Stimulated activated CD8-positive, alpha-beta memory T cell treated with anti-CD3 and anti-CD28 coated beads, Interleukin-15, amount 100 ng/mL, for 48 hours (primary cell): ENCODE measurements around the gene ANO9.
A peak's percentile ranks its signal among the peaks of the same experiment; 100 is the strongest.

Source experiments
- DNase-seq, 2 donors: peaks; one replicate each; pipeline ENCODE4 v3.0.0-alpha.2; 2020; ENCODE audit warnings: low read depth in 2 of 2

The ANO9 gene, protein sequence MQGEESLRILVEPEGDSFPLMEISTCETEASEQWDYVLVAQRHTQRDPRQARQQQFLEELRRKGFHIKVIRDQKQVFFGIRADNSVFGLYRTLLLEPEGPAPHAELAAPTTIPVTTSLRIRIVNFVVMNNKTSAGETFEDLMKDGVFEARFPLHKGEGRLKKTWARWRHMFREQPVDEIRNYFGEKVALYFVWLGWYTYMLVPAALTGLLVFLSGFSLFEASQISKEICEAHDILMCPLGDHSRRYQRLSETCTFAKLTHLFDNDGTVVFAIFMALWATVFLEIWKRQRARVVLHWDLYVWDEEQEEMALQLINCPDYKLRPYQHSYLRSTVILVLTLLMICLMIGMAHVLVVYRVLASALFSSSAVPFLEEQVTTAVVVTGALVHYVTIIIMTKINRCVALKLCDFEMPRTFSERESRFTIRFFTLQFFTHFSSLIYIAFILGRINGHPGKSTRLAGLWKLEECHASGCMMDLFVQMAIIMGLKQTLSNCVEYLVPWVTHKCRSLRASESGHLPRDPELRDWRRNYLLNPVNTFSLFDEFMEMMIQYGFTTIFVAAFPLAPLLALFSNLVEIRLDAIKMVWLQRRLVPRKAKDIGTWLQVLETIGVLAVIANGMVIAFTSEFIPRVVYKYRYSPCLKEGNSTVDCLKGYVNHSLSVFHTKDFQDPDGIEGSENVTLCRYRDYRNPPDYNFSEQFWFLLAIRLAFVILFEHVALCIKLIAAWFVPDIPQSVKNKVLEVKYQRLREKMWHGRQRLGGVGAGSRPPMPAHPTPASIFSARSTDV

DNA sequence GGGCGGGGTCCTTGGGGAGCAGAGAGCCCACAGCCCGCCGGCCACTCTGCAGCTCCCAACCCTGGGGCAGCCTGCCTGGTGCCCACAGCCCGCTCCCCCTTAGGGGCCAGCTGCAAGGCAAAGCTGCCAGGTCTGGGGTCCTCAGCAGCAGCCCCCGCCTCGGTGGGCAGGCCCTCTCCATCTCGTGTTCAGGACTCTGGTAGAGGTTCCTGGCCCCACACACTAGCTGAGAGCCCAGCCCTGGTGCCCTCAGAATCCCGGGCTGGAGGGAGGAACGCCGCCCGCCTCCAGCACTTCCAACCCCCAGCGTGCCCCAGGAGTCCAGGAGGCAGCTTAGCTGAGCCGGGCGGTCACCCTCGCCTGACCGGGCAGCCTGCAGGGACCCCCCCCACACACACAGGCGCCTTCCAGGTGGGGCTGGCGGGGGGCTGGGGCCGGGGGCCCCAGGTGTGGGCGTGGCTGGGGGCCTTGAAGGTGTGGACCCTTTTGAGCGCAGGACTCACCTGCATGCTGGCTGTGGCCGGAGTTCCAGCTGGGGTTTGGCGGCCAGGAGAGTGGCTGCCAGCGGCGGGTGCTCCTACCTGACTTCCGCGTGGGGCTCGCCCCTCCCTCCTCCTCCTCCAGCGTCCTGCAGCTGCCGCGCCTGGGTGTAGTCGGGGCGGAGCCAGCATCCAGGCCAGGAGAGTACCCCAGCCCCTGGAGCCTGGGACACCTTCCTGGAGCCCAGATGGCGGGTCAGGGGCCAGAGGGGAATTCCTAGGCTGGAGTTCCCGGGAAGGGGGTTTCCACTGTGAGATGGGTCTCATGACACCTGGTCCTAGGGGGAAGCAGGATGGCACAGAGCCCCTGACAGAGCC is at the start of gene ANO9:
TSS of gene ANO9 (minus strand) at position 594 of the 857 bp plus-strand sequence. CDS start at position 509, 85 bp downstream.
- peak in 1 of 2 donors; percentile 47 for DNase-seq

DNA sequence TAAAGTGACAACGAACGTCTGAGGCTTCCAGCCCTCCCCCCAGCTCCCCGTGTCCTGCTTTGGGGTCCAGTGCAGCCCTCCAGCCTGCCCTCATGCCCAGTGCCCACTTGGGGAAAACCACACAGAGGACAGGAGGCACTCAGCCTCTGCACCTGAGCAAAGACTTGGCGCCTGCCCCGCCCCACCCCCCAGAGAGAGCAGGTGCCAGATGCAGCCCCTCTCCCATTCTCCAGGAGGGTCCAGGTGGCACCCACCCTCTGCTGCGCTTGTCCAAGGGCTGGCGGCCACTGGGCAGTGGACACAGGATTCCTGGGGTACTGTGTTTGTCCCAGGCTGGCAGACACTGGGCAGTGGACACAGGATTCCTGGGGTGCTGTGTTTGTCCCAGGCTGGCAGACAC is 49.5 kb upstream of the ANO9 start:
- DNase-seq = no peak

DNA sequence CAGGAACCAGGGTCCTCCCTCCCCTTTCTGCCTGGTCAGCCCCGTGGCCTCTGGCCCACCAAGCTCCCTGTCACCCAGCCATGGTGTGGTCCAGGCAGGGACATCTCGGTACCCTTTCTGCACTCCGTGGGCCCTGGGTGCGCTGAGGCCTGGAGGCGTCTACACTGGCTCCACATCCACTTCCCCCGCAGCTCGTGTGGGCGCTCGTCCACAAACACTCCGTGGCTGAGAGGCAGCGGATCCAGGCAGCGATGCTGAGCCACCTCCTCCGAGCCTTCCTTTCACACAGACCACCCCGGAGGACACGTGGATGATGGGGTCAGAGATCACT is 49.1 kb upstream of the ANO9 start:
- DNase-seq = no peak

DNA sequence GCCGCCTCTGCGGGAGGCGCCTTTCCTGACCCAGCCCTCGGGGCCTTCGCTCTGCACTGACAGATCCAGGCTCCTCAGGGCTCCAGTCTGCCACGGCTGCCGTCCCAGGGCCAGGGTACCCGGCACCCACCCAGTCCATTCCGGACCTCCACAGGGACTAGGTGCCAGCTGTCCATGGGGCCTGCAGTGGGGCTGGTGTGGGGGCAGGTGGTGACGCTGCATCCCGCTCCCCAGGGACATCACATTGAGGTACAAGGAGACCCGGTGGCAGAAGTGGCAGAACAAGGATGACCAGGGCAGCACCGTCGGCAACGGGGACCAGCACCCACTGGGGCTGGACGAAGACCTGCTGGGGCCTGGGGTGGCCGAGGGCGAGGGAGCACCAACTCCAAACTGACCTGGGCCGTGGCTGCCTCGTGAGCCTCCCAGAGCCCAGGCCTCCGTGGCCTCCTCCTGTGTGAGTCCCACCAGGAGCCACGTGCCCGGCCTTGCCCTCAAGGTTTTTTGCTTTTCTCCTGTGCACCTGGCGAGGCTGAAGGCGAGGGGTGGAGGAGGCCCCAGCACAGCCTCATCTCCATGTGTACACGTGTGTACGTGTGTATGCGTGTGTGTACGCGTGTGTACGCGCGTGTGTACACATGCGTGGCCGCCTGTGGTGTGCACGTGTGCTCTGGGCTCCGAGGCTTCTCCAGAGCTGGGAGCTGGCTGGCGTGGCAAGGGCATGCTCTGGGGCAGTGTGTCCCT is 48.5 kb upstream of the ANO9 start:
- no peak for DNase-seq

DNA sequence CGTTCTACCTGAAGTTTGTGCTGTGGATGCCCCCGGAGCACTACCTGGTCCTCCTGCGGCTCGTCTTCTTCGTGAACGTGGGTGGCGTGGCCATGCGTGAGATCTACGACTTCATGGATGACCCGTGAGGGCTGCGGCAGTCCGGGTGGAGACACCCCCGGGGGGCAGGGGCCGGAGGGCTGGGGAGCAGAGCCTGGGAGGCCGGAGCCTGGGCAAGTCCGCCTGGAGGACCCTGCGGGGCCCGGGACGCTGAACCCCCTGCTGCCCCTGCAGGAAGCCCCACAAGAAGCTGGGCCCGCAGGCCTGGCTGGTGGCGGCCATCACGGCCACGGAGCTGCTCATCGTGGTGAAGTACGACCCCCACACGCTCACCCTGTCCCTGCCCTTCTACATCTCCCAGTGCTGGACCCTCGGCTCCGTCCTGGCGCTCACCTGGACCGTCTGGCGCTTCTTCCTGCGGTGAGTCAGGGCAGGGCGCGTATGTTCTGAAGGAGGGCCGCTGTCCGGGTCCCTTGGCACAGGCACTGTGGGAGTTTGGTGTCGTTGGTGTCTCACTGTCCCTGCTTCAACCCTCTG is 47.9 kb upstream of the ANO9 start:
- no peak for DNase-seq

DNA sequence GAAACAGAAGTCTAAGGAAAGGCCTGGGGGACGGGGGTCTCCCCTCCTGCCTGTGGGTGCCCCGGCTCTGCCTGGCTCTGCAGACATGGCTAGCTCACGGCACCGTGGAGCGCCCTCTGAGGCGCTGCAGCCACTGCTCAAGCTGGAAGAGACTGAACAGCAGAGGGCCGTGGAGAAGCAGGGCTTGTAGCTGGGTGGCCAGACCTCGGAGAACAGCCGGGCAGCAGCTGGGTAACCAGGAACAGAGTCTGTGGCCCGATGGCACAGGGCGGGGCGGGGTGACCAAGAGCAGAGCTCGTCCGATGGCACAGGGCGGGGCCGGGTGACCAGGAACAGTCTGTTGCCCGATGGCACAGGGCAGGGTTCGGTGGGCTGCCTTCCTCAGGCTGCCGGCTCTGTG is 47.2 kb upstream of the ANO9 start:
- no peak for DNase-seq

DNA sequence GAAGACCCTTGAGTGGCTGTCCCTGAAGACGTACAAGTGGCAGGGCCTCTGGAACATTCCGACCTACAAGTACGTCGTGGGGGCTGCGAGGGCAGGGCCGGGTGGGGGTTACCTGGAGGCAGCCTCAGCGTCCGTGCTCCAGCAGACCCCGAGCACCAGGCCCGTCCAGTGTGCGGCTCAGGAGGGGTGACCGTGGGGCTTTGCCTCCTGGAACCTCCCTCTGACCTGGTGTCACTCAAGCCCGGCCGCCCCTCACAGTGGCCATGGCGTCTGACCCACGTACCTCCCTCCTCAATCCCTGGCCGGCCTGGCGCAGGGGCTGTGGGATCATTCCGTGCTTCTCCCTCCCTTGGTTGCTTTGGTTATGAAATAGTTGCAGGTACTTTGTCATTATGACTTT is 46.8 kb upstream of the ANO9 start:
- DNase-seq = no peak

DNA sequence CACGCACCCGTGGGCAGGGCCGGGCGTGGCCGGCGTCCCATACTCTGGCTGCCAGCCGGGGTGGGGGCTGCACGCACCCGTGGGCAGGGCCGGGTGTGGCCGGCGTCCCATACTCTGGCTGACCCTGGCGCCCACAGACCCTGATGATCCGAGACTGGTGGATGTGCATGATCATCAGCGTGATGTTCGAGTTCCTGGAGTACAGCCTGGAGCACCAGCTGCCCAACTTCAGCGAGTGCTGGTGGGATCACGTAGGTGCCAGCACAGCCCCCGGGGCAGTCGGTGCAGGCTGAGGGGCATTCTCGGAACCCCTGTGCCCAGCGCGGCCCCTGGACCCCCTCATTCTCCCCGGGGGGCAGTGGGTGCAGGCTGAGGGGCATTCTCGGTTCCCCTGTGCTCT is 46.3 kb upstream of the ANO9 start:
- no peak for DNase-seq

DNA sequence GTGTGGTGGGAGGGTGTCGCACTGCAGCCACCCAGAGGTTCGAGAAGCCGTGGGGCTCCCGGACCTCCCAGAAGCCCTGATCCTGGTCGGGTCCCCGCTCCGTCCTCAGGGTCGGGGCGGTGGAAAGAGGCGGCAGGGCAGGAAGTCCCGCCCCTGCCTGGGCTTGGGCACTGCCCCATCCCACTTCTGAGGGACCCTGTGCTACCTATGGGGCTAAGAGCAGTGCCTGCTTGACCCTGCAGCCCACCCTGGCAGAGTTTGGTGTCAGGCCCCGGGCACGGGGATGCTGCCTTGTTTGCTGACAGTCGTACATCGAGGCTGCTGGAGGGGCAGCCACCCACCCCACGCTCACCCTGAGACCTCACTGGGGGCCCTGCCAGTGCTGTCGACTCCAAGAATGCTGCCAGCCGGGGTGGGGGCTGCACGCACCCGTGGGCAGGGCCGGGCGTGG is 45.8 kb upstream of the ANO9 start:
- DNase-seq = no peak

DNA sequence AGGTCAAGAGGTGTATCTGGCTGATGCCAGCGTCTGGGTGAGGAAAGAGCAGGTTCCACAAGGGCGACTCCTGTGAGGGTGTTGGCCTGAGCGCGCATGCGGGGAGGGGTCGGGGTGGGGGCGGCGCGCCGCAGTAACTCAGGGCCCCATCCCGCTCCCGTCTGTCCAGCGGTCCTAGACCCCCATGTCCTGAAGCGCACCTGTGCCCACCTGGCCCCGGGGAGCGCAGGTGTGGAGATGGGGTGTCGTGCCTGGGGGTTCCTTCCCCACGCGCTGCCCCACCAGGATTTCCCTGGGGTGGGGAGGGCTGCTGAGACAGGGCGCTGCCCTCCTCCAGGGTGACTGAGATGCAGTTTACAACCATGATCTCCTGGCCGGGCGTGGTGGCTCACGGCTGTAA is 44.4 kb upstream of the ANO9 start:
- no peak for DNase-seq

DNA sequence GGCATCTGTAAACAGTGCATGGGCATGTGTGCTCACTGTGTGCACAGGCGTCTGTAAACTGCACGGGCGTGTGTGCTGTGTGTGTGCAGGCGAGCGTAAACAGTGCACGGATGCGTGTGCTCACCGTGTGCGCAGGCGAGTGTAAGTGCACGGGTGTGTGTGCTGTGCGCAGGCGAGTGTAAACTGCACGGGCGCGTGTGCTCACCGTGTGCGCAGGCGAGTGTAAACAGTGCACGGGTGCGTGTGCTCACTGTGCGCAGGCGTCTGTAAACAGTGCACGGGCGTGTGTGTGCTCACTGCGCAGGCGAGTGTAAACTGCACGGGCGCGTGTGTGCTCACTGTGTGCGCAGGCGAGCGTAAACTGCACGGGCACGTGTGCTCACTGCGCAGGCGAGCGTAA is 42.8 kb upstream of the ANO9 start:
- no peak for DNase-seq

DNA sequence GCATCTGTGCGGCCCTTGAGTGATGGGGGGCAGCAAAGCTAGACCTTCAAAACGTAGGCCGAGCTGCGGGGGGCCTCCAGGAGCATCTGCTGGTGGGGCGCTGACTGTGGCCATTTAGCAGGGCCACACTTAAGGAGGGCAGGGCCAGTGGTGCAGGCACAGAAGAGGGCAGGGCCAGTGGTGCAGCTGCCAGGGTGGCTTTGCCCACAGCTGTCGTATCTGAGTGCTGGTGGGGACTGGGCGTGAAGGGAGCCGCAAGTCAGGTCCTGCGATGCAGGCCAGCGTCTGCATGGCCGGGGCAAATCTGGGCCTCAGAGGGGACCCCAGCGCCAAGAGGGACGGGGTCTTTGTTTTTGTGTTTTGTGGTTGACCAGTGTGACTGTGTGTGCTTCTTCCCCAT is 37.5 kb upstream of the ANO9 start:
- DNase-seq = no peak

DNA sequence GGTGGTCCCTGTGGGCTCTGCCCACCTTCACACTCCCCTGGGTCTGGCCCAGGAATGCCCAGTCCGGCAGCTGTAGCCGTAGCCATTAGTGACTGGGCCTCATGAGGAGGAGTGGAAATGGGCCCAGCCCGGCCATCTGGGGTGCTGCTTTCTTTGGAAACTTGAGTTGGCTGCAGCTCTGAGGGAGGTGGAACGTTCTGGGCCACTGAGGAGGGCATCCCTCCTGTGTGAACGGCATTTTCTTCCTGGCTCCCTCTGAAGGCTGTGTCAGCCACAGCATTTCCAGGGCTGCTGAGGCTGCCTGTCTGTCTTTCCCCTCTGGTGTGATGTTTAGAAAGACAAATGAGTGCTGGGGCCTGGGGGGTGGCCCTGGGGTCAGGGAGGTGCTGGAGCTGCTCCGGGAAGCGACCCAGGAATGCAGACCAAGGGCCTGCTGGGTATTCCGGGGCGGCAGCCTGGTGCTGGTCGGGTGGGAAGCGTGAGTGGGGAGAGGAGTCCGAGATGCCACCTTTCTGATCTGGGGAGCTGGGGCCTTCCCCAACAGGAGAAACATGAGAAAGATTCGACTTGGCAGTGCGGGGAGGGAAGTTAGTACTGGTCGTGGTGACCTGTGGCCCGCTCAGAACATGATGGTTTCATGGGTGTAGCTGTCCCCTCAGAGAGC is 35.4 kb upstream of the ANO9 start:
- DNase-seq = no peak

DNA sequence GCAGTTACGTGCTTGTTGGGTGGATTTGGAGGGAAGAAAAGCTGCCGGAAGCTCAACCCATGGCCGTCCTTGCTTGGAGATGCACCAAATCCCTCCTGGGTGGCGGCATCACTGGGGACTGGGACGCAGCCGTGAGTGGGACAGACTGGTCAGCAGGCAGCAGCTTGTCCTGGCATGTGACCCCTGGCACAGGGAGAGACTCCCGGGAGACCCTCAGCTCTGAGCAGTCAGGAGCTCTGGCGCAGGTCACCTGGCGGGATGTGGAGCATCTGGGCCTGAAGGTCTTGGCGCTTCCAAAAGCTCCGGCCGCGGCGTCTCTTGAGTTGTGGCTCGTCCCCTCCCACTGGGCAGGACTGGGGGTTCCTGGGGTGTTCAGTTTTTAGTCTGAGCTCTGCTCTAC is 34.6 kb upstream of the ANO9 start:
- DNase-seq = no peak

DNA sequence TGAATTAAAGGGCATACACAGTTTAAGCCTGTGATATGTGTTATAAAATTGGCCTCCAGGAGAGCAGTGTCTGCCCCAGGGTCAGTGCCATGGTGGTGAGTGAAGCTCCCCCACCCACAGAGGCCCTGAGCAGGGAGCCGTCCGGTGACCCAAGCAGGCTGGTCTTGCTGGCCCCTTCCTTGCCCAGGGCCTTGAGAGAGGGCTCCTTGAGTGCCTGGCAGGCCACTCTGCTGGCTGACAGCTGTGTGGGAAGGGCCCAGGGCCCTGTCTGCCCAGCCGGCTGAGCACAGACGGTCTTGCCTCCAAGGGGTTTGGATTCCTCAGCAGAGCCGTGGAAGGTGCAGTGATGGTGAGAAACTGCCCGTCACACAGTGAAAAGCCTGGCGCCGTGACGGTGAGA is 34.1 kb upstream of the ANO9 start:
- DNase-seq = no peak

DNA sequence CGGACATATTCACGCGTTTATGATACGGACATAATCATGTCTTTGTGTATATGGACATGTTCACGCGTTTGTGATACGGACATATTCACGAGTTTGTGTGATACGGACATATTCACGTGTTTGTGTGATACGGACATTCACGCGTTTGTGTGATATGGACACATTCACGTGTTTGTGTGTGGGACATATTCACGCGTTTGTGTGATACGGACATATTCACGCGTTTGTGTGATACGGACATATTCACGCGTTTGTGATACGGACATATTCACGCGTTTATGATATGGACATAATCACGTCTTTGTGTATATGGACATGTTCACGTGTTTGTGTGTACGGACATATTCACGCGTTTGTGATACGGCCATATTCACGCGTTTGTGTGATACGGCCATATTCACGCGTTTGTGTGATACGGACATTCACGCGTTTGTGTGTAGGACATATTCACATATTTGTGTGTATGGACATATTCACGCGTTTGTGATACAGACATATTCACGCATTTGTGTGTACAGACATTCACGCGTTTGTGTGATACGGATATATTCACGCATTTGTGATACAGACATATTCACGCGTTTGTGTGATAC is 33.2 kb upstream of the ANO9 start:
- no peak for DNase-seq

DNA sequence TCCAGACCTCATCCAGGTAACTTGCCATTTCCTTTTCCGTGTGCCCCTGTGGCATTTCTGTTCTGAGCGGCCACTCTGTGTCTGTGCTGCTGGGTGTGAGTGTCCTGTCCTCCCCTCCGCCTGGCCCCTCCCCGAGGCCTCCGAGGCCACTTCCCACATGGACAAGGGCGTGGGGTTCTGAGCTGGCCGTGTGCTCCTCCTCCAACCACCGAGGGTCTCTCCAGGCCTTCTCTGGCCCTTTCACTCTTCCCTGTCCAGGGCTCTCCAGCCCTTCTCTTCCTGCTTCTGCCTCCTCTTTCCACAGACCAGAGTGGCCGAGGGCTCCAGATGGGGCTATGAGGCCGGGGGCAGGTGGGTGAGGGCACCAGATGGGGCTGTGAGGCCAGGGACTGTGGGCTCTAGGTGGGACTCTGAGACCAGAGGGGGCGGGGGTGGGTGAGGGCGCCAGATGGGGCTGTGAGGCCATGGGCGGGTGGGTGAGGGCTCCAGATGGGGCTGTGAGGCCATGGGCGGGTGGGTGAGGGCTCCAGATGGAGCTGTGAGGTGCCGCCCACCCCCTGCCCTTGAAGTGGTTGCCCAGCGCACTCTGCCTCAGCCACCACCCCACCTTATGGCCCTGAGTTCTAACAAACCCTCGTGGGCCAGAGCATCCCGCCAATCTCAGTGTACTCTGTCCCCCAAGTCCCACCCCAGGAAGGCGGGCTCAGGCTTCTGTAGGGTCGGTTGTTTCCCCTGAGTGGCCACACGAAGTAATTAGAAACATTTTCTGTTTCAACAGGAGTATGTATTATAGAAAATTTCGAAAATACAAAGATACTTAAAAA is 32.4 kb upstream of the ANO9 start:
- DNase-seq = no peak

DNA sequence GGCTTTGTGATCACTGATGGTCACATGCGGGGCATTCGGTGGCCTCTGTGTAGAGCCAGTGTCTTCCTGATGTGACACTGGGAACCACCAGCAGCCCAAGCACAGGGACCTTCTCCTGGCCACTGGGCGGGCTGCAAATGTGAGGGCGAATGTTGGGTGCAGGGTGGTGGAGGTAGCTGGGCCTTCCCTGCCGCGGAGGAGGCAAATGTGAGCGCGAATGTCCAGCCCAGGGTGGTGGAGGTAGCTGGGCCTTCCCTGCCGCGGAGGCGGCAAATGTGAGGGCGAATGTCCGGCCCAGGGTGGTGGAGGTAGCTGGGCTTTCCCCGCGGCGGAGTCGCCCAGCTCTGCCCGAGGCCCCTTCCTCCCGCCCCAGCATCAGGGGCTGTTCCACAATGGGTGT is 31.6 kb upstream of the ANO9 start:
- DNase-seq = no peak

DNA sequence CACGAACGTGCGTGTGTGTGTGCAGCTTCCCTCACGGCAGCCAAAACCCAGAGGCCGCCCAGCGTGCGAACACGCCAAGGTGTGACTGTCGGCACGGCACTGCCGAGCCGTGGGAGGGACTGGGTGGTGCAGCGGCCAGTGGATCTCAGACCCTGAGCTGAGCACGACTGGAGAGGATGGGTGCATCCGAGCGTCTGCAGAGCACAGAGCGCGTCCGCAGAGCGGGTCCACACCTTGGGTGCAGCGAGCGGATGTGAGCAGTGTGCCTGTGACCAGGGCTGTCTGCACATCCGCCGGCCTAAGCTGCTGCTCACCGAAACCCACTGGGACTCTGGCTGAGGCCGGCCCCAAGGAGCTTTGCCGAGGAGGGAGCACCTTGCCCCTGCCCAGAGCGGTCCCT is 31.0 kb upstream of the ANO9 start:
- no peak for DNase-seq
